GM23338 (cell line): ENCODE data around the gene BCL2. TPM values are rescaled to one million over a fixed set of nuclear protein-coding genes. Genes with fewer than 3 reads are reported as not detected.

Experiments
- ATAC-seq: fragments of 200-7000 bp; cut with Tn5 transposase; 3 replicates; pipeline ENCODE4 v1.9.1; 2020
- DNase-seq: peaks from one replicate; pipeline ENCODE4 v3.0.0-alpha.2; 2015; ENCODE audit warnings: low spot score
- H2AFZ ChIP-seq: fragments of 200-600 bp; sonication (generic); 2 replicates; pipeline ENCODE4 v1.8.0; 2016; ENCODE audit warnings: antibody characterized with exemption, mild to moderate bottlenecking, moderate library complexity
- H3F3A ChIP-seq: fragments of 200-600 bp; sonication (generic); replicated peaks from 2 replicates; pipeline ENCODE4 v1.8.0; 2017; ENCODE audit warnings: antibody characterized with exemption, mixed run types, low read depth
- H3K27ac ChIP-seq: fragments of 200-600 bp; sonication (generic); 2 replicates; pipeline ENCODE4 v1.6.1; 2016; ENCODE audit warnings: low read depth
- H3K27me3 ChIP-seq: fragments of 200-600 bp; sonication (generic); 2 replicates; pipeline ENCODE4 v1.8.0; 2016; ENCODE audit warnings: mild to moderate bottlenecking, mixed run types, moderate library complexity; ENCODE audit not compliant: insufficient read depth
- H3K36me3 ChIP-seq: fragments of 200-600 bp; sonication (generic); 2 replicates; pipeline ENCODE4 v1.8.0; 2016; ENCODE audit warnings: mild to moderate bottlenecking; ENCODE audit not compliant: insufficient read depth
- H3K4me1 ChIP-seq: fragments of 200-600 bp; sonication (generic); 2 replicates; pipeline ENCODE4 v1.8.0; 2016; ENCODE audit warnings: mild to moderate bottlenecking, moderate library complexity; ENCODE audit not compliant: insufficient read depth
- H3K4me2 ChIP-seq: fragments of 200-600 bp; sonication (generic); 2 replicates; pipeline ENCODE4 v1.7.1; 2017; ENCODE audit warnings: mixed run types
- H3K4me3 ChIP-seq: fragments of 200-600 bp; sonication (generic); 2 replicates; pipeline ENCODE4 v1.6.1; 2016; ENCODE audit warnings: mixed run types
- H3K79me2 ChIP-seq: fragments of 200-600 bp; sonication (generic); replicated peaks from 2 replicates; pipeline ENCODE4 v1.8.0; 2017; ENCODE audit warnings: mild to moderate bottlenecking; ENCODE audit not compliant: insufficient read depth
- H3K9me2 ChIP-seq: fragments of 200-600 bp; sonication (generic); 2 replicates; pipeline ENCODE4 v1.8.0; 2017; ENCODE audit not compliant: insufficient read depth
- H4K20me1 ChIP-seq: fragments of 200-600 bp; sonication (generic); replicated peaks from 2 replicates; pipeline ENCODE4 v1.8.0; 2017; ENCODE audit warnings: mild to moderate bottlenecking; ENCODE audit not compliant: insufficient read depth
- H3K27ac Mint-ChIP-seq: 2 replicates; pipeline ENCODE4 v1.8.0; 2020; ENCODE audit warnings: inconsistent platforms, mild to moderate bottlenecking, moderate library complexity, mixed read lengths
- H3K27me3 Mint-ChIP-seq: 3 replicates; pipeline ENCODE4 v1.8.0; 2022; ENCODE audit warnings: low read depth, mild to moderate bottlenecking, moderate library complexity, mixed read lengths, inconsistent platforms; ENCODE audit not compliant: insufficient read depth, poor library complexity
- H3K36me3 Mint-ChIP-seq: 3 replicates; pipeline ENCODE4 v1.8.0; 2021; ENCODE audit warnings: low read depth, mild to moderate bottlenecking, inconsistent platforms, moderate library complexity, mixed read lengths
- H3K4me1 Mint-ChIP-seq: 3 replicates; pipeline ENCODE4 v1.8.0; 2020; ENCODE audit warnings: mild to moderate bottlenecking, inconsistent platforms, mixed read lengths
- H3K4me3 Mint-ChIP-seq: 3 replicates; pipeline ENCODE4 v1.8.0; 2021; ENCODE audit warnings: moderate library complexity, mild to moderate bottlenecking, inconsistent platforms, mixed read lengths
- H3K9me3 Mint-ChIP-seq: 3 replicates; pipeline ENCODE4 v1.8.0; 2020; ENCODE audit warnings: moderate library complexity, mild to moderate bottlenecking, inconsistent platforms, mixed read lengths
- CREB1 ChIP-seq: fragments of 250-450 bp; sonication (Bioruptor Pico); IDR thresholded peaks from 2 replicates; pipeline ENCODE4 v1.5.0; 2020; ENCODE audit warnings: low read depth, mild to moderate bottlenecking, moderate library complexity
- EZH2phosphoT487 ChIP-seq: fragments of 200-600 bp; sonication (generic); IDR thresholded peaks from one replicate; pipeline ENCODE4 v1.8.1; 2018; ENCODE audit warnings: antibody characterized with exemption; ENCODE audit not compliant: unreplicated experiment
- JUNB ChIP-seq: IDR thresholded peaks from one replicate; pipeline ENCODE4 v1.6.1; 2016; ENCODE audit warnings: antibody characterized with exemption; ENCODE audit not compliant: unreplicated experiment
- NANOG ChIP-seq: IDR thresholded peaks from 2 replicates; pipeline ENCODE4 v1.6.1; 2016; ENCODE audit warnings: antibody characterized with exemption, borderline replicate concordance
- POLR2AphosphoS5 ChIP-seq: IDR thresholded peaks from 2 replicates; pipeline ENCODE4 v1.6.1; 2016; ENCODE audit warnings: antibody characterized with exemption, low read depth
- STAT1 ChIP-seq: IDR thresholded peaks from one replicate; pipeline ENCODE4 v1.6.1; 2016; ENCODE audit warnings: antibody characterized with exemption; ENCODE audit not compliant: unreplicated experiment
- ZNF114 ChIP-seq: fragments of 250-450 bp; sonication (Bioruptor Pico); IDR thresholded peaks from 2 replicates; pipeline ENCODE4 v1.5.0; 2020; ENCODE audit warnings: mild to moderate bottlenecking, moderate library complexity
- ZNF331 ChIP-seq: fragments of 250-450 bp; sonication (Bioruptor Pico); IDR thresholded peaks from 2 replicates; pipeline ENCODE4 v1.5.0; 2020; ENCODE audit warnings: low read depth, mild to moderate bottlenecking, moderate library complexity
- polyA plus RNA-seq: library from polyadenylated mRNA; unstranded; fragments of >200 nt; fragmentation: Nextera tagmentation; extraction: Ambion mirVana; gene quantifications from 2 replicates; pipeline ENCODE4 v1.2.1, GENCODE V29; 2016
- total RNA-seq: library from RNA; depleted of rRNA; stranded (reverse); fragments of >200 nt; shearing (Covaris generic); gene quantifications from 2 replicates; pipeline ENCODE4 v1.2.3, GENCODE V29; 2014
- TF ChIP-seq, protein P1 (sequence below): IDR thresholded peaks from 2 replicates; pipeline ENCODE4 v1.6.1; 2016; ENCODE audit warnings: antibody characterized with exemption
- TF ChIP-seq, protein P2 (sequence below): IDR thresholded peaks from one replicate; pipeline ENCODE4 v1.6.1; 2018; ENCODE audit warnings: antibody characterized with exemption; ENCODE audit not compliant: unreplicated experiment
- TF ChIP-seq, protein P3 (sequence below), 2 experiments: fragments of 200-600 bp in 1 of 2; sonication (generic) in 1 of 2; conservative IDR thresholded peaks; 2 replicates each; pipeline versions ENCODE4 v1.5.1 to v1.6.1; 2016 to 2017; ENCODE audit warnings: antibody characterized with exemption in 2 of 2, low read depth in 2 of 2, mild to moderate bottlenecking in 2 of 2, moderate library complexity in 1 of 2

BCL2 gene
- total and polyA plus RNA-seq, 2 experiments from 2014 or later: 1.2 to 4.0 TPM

DNA sequence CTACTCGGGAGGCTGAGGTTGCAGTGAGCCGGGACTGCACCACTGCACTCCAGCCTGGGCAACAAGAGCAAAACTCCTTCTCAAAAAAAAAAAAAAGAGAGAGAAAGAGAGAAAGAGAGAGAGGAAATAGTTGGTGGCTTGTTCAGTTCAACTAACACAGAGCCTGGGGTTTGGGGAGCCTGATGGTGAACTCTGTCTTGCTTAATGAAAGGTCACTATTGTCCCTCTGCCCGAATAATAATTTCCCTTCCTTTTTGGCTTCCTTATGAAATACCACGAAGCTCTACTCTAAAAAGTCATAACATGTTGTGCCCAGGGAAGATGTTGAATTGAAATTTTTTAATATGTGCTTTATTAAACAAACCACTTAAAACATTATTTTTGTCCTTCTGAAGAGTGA is 17.3 kb downstream of the BCL2 start:
- H3K27ac Mint-ChIP-seq: no peak overlapping the region
- ATAC-seq: no peak

DNA sequence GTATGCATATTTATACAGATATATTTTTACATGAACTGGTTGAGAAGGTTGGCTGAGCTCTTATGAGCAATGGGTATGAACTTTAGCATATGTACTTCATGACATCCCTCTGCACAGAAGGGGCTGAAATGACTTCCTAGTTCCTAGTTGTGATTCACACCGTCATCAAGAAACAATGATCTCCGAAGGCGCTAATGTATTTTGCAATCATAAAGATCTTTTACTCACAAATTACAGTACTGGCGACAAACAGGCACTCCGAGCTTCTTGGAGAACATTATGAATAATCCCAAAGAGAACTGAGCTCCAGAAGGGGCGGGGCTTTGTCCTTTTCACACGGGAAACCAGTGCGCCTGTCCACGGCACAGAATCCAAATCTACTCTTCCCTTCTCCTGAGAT is 18.1 kb downstream of the BCL2 start:
- DNase-seq: no peak
- H3K27me3 Mint-ChIP-seq: peaks cover 3% of the 10 kb centered on the region
- H3K4me1 ChIP-seq: peaks cover 14% of the 10 kb centered on the region
- H2AFZ ChIP-seq: no peak overlapping the region
- H3K27ac ChIP-seq: no peak overlapping the region
- no peaks in the 10 kb centered on the region for H3K36me3 Mint-ChIP-seq
- H3K36me3 ChIP-seq: no peaks in the 10 kb centered on the region
- ATAC-seq: no peak
- H3K9me2 ChIP-seq: 0 out of 2 replicates have a peak, but pooled peaks cover 3% of the 10 kb centered on the region
- peaks cover 24% of the 10 kb centered on the region for H3K4me1 Mint-ChIP-seq
- H3K4me2 ChIP-seq: no peak overlapping the region
- no peaks in the 10 kb centered on the region for H4K20me1 ChIP-seq
- no peaks in the 10 kb centered on the region for H3F3A ChIP-seq
- no peaks in the 10 kb centered on the region for H3K9me3 Mint-ChIP-seq
- no peak overlapping the region for H3K4me3 ChIP-seq
- no peak overlapping the region for H3K4me3 Mint-ChIP-seq
- H3K27me3 ChIP-seq: no peaks in the 10 kb centered on the region
- H3K27ac Mint-ChIP-seq: no peak overlapping the region
- no peaks in the 10 kb centered on the region for H3K79me2 ChIP-seq
- TF ChIP-seq STAT1 (no peak), ZNF331 (CRISPR knock-in tag) (no peak), POLR2AphosphoS5 (no peak), JUNB (no peak), NANOG (no peak), CREB1 (CRISPR knock-in tag) (no peak), ZNF114 (no peak), EZH2phosphoT487 (no peak)
- TF ChIP-seq, protein P1, sequence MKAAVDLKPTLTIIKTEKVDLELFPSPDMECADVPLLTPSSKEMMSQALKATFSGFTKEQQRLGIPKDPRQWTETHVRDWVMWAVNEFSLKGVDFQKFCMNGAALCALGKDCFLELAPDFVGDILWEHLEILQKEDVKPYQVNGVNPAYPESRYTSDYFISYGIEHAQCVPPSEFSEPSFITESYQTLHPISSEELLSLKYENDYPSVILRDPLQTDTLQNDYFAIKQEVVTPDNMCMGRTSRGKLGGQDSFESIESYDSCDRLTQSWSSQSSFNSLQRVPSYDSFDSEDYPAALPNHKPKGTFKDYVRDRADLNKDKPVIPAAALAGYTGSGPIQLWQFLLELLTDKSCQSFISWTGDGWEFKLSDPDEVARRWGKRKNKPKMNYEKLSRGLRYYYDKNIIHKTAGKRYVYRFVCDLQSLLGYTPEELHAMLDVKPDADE: no peak
- TF ChIP-seq, protein P2, sequence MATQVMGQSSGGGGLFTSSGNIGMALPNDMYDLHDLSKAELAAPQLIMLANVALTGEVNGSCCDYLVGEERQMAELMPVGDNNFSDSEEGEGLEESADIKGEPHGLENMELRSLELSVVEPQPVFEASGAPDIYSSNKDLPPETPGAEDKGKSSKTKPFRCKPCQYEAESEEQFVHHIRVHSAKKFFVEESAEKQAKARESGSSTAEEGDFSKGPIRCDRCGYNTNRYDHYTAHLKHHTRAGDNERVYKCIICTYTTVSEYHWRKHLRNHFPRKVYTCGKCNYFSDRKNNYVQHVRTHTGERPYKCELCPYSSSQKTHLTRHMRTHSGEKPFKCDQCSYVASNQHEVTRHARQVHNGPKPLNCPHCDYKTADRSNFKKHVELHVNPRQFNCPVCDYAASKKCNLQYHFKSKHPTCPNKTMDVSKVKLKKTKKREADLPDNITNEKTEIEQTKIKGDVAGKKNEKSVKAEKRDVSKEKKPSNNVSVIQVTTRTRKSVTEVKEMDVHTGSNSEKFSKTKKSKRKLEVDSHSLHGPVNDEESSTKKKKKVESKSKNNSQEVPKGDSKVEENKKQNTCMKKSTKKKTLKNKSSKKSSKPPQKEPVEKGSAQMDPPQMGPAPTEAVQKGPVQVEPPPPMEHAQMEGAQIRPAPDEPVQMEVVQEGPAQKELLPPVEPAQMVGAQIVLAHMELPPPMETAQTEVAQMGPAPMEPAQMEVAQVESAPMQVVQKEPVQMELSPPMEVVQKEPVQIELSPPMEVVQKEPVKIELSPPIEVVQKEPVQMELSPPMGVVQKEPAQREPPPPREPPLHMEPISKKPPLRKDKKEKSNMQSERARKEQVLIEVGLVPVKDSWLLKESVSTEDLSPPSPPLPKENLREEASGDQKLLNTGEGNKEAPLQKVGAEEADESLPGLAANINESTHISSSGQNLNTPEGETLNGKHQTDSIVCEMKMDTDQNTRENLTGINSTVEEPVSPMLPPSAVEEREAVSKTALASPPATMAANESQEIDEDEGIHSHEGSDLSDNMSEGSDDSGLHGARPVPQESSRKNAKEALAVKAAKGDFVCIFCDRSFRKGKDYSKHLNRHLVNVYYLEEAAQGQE: no peak
- TF ChIP-seq, protein P3, sequence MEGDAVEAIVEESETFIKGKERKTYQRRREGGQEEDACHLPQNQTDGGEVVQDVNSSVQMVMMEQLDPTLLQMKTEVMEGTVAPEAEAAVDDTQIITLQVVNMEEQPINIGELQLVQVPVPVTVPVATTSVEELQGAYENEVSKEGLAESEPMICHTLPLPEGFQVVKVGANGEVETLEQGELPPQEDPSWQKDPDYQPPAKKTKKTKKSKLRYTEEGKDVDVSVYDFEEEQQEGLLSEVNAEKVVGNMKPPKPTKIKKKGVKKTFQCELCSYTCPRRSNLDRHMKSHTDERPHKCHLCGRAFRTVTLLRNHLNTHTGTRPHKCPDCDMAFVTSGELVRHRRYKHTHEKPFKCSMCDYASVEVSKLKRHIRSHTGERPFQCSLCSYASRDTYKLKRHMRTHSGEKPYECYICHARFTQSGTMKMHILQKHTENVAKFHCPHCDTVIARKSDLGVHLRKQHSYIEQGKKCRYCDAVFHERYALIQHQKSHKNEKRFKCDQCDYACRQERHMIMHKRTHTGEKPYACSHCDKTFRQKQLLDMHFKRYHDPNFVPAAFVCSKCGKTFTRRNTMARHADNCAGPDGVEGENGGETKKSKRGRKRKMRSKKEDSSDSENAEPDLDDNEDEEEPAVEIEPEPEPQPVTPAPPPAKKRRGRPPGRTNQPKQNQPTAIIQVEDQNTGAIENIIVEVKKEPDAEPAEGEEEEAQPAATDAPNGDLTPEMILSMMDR (conservative IDR thresholded peaks at IDR 0.05; ENCODE audit: low read depth in 2 of 2): no peak

More for the DNA sequence above, 17.3 kb downstream of the BCL2 start:
- Histone ChIP-seq H3K4me3 (no peak overlapping the region), H3K27me3 (no peaks in the 10 kb centered on the region), H3K27ac (no peak overlapping the region), H4K20me1 (no peaks in the 10 kb centered on the region), H3K79me2 (no peaks in the 10 kb centered on the region), H3K4me2 (no peak overlapping the region), H3K9me2 (0 out of 2 replicates have a peak, but pooled peaks cover 4% of the 10 kb centered on the region), H3K4me1 (peaks cover 14% of the 10 kb centered on the region), H3F3A (no peaks in the 10 kb centered on the region), H2AFZ (no peak overlapping the region), H3K36me3 (no peaks in the 10 kb centered on the region)
- Mint-ChIP-seq H3K4me3 (no peak overlapping the region), H3K9me3 (no peaks in the 10 kb centered on the region), H3K27me3 (peaks cover 3% of the 10 kb centered on the region), H3K4me1 (peaks cover 26% of the 10 kb centered on the region), H3K36me3 (no peaks in the 10 kb centered on the region)
- DNase-seq: no peak
- TF ChIP-seq ZNF114 (no peak), EZH2phosphoT487 (no peak)
